ENCODE measurements around the gene PRKAB2. TPM values are rescaled to one million over a fixed set of nuclear protein-coding genes. Genes with fewer than 3 reads are reported as not detected.

The PRKAB2 gene
- total and polyA plus RNA-seq, 2 of the 13 experiments (the other 11 are each of a cell fraction or from before 2014, with no cell fraction given), result 44.0 to 118 TPM

GRCh38 chr1:147215540-147215916, 43.3 kb upstream of the PRKAB2 start (continued):
- TF ChIP-seq ZBTB8A (CRISPR knock-in tag; IDR thresholded peaks at IDR 0.05; ENCODE audit: borderline replicate concordance, low read depth) (no peak), BCL6 (CRISPR knock-in tag; IDR thresholded peaks at IDR 0.05) (peak; percentile 93), KAT8 (CRISPR knock-in tag; IDR thresholded peaks at IDR 0.05) (peak; percentile 64), HINFP (CRISPR knock-in tag; IDR thresholded peaks at IDR 0.05; ENCODE audit: low read depth) (peak; percentile 32; the same call in 1 of the 2 replicates), ESRRA (CRISPR knock-in tag; IDR thresholded peaks at IDR 0.05; ENCODE audit: low read depth) (peak; percentile 47; the same call in 1 of the 2 replicates), ZNF30 (CRISPR knock-in tag; IDR thresholded peaks at IDR 0.05) (no peak), TFE3 (CRISPR knock-in tag; IDR thresholded peaks at IDR 0.05) (peak; percentile 71), ZNF710 (CRISPR knock-in tag; IDR thresholded peaks at IDR 0.05; ENCODE audit: borderline replicate concordance) (0 out of 2 replicates have a peak, but pooled peaks have one; percentile 28), U2AF2 (IDR thresholded peaks at IDR 0.05; ENCODE audit: low read depth, low read length) (no peak), RXRB (CRISPR knock-in tag; IDR thresholded peaks at IDR 0.05; ENCODE audit: borderline replicate concordance) (peak; percentile 80; the same call in 1 of the 2 replicates), ZBTB46 (CRISPR knock-in tag; IDR thresholded peaks at IDR 0.05; ENCODE audit: borderline replicate concordance) (no peak), RERE (CRISPR knock-in tag; IDR thresholded peaks at IDR 0.05; ENCODE audit: low read depth) (peak; percentile 84), ZBTB25 (CRISPR knock-in tag; IDR thresholded peaks at IDR 0.05) (peak; percentile 82)
